HEK293 (cell line): ENCODE data around the gene SLC12A1.

Experiments used
- CTCF ChIA-PET: fragments of 350-600 bp; formaldehyde crosslinking; extraction: SDS; loops from one replicate; lab custom pipeline; 2021; ENCODE audit warnings: antibody characterized with exemption; lab: Yijun Ruan, JAX
- POLR2A ChIA-PET: fragments of 300-600 bp; formaldehyde crosslinking; extraction: SDS; loops from one replicate; lab custom pipeline; 2020; ENCODE audit warnings: antibody characterized with exemption, inconsistent platforms; lab: Yijun Ruan, JAX
- H3K27ac ChIP-seq: fragments of 200-500 bp; sonication (Bioruptor generic); 2 replicates; pipeline ENCODE4 v1.5.1; 2014; ENCODE audit warnings: low read depth, low read length, control low read depth, inconsistent platforms; ENCODE audit errors: extremely low read depth
- H3K36me3 ChIP-seq, 2 experiments: fragments of 200-500 bp in 1 of 2; sonication (Bioruptor generic) in 1 of 2; 1 replicate in 1 of 2; 2 replicates in 1 of 2; pipeline ENCODE4 v1.5.1; 2014 to 2017; ENCODE audit warnings: inconsistent platforms in 2 of 2, low read length in 2 of 2; ENCODE audit not compliant: control insufficient read depth in 2 of 2, insufficient read depth in 1 of 2
- H3K4me1 ChIP-seq: fragments of 200-500 bp; sonication (Bioruptor generic); 2 replicates; pipeline ENCODE4 v1.5.1; 2014; ENCODE audit warnings: mild to moderate bottlenecking, low read length, inconsistent platforms; ENCODE audit not compliant: control insufficient read depth, insufficient read depth
- H3K4me3 ChIP-seq: 2 replicates; pipeline ENCODE4 v1.5.1; 2011; ENCODE audit warnings: low read depth, mild to moderate bottlenecking, control low read depth, low read length, moderate library complexity
- H3K9me3 ChIP-seq: fragments of 200-500 bp; sonication (Bioruptor generic); 2 replicates; pipeline ENCODE4 v1.5.1; 2014; ENCODE audit warnings: low read depth, low read length, inconsistent platforms; ENCODE audit not compliant: control insufficient read depth, insufficient read depth
- AEBP2 ChIP-seq: fragments of 450-650 bp; formaldehyde crosslinking; IDR thresholded peaks from 2 replicates; pipeline ENCODE4 v1.5.1; 2016; ENCODE audit warnings: missing biosample characterization, missing genetic modification characterization, borderline replicate concordance
- CTCF ChIP-seq: fragments of 450-650 bp; formaldehyde crosslinking; IDR thresholded peaks from 2 replicates; pipeline ENCODE4 v1.5.1; 2016; ENCODE audit warnings: missing biosample characterization, missing genetic modification characterization
- GLIS1 ChIP-seq: fragments of 450-650 bp; formaldehyde crosslinking; IDR thresholded peaks from 2 replicates; pipeline ENCODE4 v1.5.1; 2016; ENCODE audit warnings: missing biosample characterization, missing genetic modification characterization
- KLF9 ChIP-seq: fragments of 450-650 bp; formaldehyde crosslinking; IDR thresholded peaks from 2 replicates; pipeline ENCODE4 v1.5.1; 2016; ENCODE audit warnings: missing biosample characterization, missing genetic modification characterization, low read depth
- MZF1 ChIP-seq: fragments of 450-650 bp; formaldehyde crosslinking; IDR thresholded peaks from 2 replicates; pipeline ENCODE4 v1.5.1; 2017; ENCODE audit warnings: missing biosample characterization, missing genetic modification characterization, borderline replicate concordance
- PBX3 ChIP-seq: sonication (generic); formaldehyde crosslinking; IDR thresholded peaks from 2 replicates; pipeline ENCODE4 v1.8.1; 2022; ENCODE audit warnings: mild to moderate bottlenecking, moderate library complexity, missing genetic modification reagents
- PRDM4 ChIP-seq: fragments of 450-650 bp; formaldehyde crosslinking; IDR thresholded peaks from 2 replicates; pipeline ENCODE4 v1.5.1; 2017; ENCODE audit warnings: missing biosample characterization, missing genetic modification characterization
- SALL2 ChIP-seq: fragments of 450-650 bp; formaldehyde crosslinking; IDR thresholded peaks from 2 replicates; pipeline ENCODE4 v1.5.0; 2017; ENCODE audit warnings: missing biosample characterization, mild to moderate bottlenecking, missing genetic modification characterization, borderline replicate concordance
- YY1 ChIP-seq: fragments of 450-650 bp; formaldehyde crosslinking; IDR thresholded peaks from 2 replicates; pipeline ENCODE4 v1.5.1; 2018; ENCODE audit warnings: missing biosample characterization, missing genetic modification characterization
- ZBTB10 ChIP-seq: fragments of 450-650 bp; formaldehyde crosslinking; IDR thresholded peaks from 2 replicates; pipeline ENCODE4 v1.5.1; 2016; ENCODE audit warnings: missing biosample characterization, missing genetic modification characterization
- ZBTB20 ChIP-seq: fragments of 450-650 bp; formaldehyde crosslinking; IDR thresholded peaks from 2 replicates; pipeline ENCODE4 v1.5.1; 2016; ENCODE audit warnings: missing biosample characterization, missing genetic modification characterization
- ZBTB8A ChIP-seq: fragments of 450-650 bp; formaldehyde crosslinking; IDR thresholded peaks from 2 replicates; pipeline ENCODE4 v1.5.1; 2016; ENCODE audit warnings: missing biosample characterization, missing genetic modification characterization
- ZNF121 ChIP-seq: fragments of 450-650 bp; formaldehyde crosslinking; IDR thresholded peaks from 2 replicates; pipeline ENCODE4 v1.5.1; 2016; ENCODE audit warnings: missing biosample characterization, missing genetic modification characterization
- ZNF132 ChIP-seq: fragments of 450-650 bp; formaldehyde crosslinking; IDR thresholded peaks from 2 replicates; pipeline ENCODE4 v1.5.1; 2017; ENCODE audit warnings: missing biosample characterization, missing genetic modification characterization, borderline replicate concordance
- ZNF175 ChIP-seq: fragments of 450-650 bp; formaldehyde crosslinking; IDR thresholded peaks from 2 replicates; pipeline ENCODE4 v1.5.1; 2016; ENCODE audit warnings: missing biosample characterization, missing genetic modification characterization
- ZNF239 ChIP-seq: fragments of 450-650 bp; formaldehyde crosslinking; IDR thresholded peaks from 2 replicates; pipeline ENCODE4 v1.5.1; 2016; ENCODE audit warnings: missing biosample characterization, missing genetic modification characterization
- ZNF26 ChIP-seq: fragments of 450-650 bp; formaldehyde crosslinking; IDR thresholded peaks from 2 replicates; pipeline ENCODE4 v1.5.1; 2016; ENCODE audit warnings: missing biosample characterization, missing genetic modification characterization
- ZNF366 ChIP-seq: fragments of 450-650 bp; formaldehyde crosslinking; conservative IDR thresholded peaks from 2 replicates; pipeline ENCODE4 v1.5.1; 2016; ENCODE audit warnings: missing biosample characterization, missing genetic modification characterization
- ZNF548 ChIP-seq: fragments of 450-650 bp; formaldehyde crosslinking; IDR thresholded peaks from 2 replicates; pipeline ENCODE4 v1.5.1; 2016; ENCODE audit warnings: missing biosample characterization, missing genetic modification characterization
- ZNF596 ChIP-seq: fragments of 450-650 bp; IDR thresholded peaks from 2 replicates; pipeline ENCODE4 v1.5.0; 2018; ENCODE audit warnings: missing biosample characterization, mild to moderate bottlenecking, missing genetic modification characterization, moderate library complexity
- ZNF645 ChIP-seq: fragments of 450-650 bp; formaldehyde crosslinking; IDR thresholded peaks from 2 replicates; pipeline ENCODE4; 2016; ENCODE audit warnings: missing biosample characterization, missing genetic modification characterization
- ZNF76 ChIP-seq: fragments of 450-650 bp; formaldehyde crosslinking; IDR thresholded peaks from 2 replicates; pipeline ENCODE4; 2016; ENCODE audit warnings: low read depth, missing biosample characterization, missing genetic modification characterization, borderline replicate concordance
- ZNF776 ChIP-seq: fragments of 450-650 bp; formaldehyde crosslinking; IDR thresholded peaks from 2 replicates; pipeline ENCODE4 v1.5.0; 2017; ENCODE audit warnings: missing biosample characterization, missing genetic modification characterization, borderline replicate concordance
- ZXDB ChIP-seq: fragments of 450-650 bp; formaldehyde crosslinking; IDR thresholded peaks from 2 replicates; pipeline ENCODE4 v1.5.1; 2016; ENCODE audit warnings: missing biosample characterization, missing genetic modification characterization

Gene SLC12A1

GRCh38 chr15:48330855-48331795 lies 125.0 kb downstream of the SLC12A1 start, which contains the start of gene DUT:
Gene DUT (plus strand): TSS chr15:48331429. CDS start chr15:48331516, 87 bp downstream.
- ChIA-PET CTCF (no interaction called here), POLR2A (interaction anchor here (0.6 to 0.7 kb wide), 5 partner anchors 211 to 1814 kb away, joined by 3 to 10 read pairs (median 4); no protein-coding TSS in a partner anchor)
- H3K4me3 ChIP-seq: peak within 1 kb of the TSS; percentile 90
- H3K9me3 ChIP-seq: no peaks in the 10 kb centered on the region
- H3K27ac ChIP-seq: peak within 1 kb of the TSS; percentile 98
- peaks cover 3% of the 10 kb centered on the region for H3K4me1 ChIP-seq
- H3K36me3 ChIP-seq: peaks cover 8 to 16% of the 10 kb centered on the region in 2 experiments; a peak in 2 of 3 replicates
- TF ChIP-seq ZNF239: no peak
- peak; percentile 27; the same call in 1 of the 2 replicates for TF ChIP-seq PBX3
- TF ChIP-seq ZNF76 (tag by site-specific recombination): peak; percentile 46; the same call in 1 of the 2 replicates
- no peak for TF ChIP-seq ZNF26 (tag by site-specific recombination)
- no peak for TF ChIP-seq ZNF596
- peak; percentile 98 for TF ChIP-seq ZBTB20 (tag by site-specific recombination)
- TF ChIP-seq YY1 (tag by site-specific recombination): peak; percentile 74
- TF ChIP-seq ZNF121 (tag by site-specific recombination): no peak
- no peak for TF ChIP-seq AEBP2 (tag by site-specific recombination)
- TF ChIP-seq ZBTB10 (tag by site-specific recombination): peak; percentile 31
- no peak for TF ChIP-seq ZNF645 (tag by site-specific recombination)
- TF ChIP-seq SALL2 (tag by site-specific recombination): no peak
- peak; percentile 24 for TF ChIP-seq CTCF
- TF ChIP-seq KLF9 (tag by site-specific recombination): peak; percentile 82
- TF ChIP-seq ZNF776: no peak
- TF ChIP-seq PRDM4: no peak
- no peak for TF ChIP-seq GLIS1 (tag by site-specific recombination)
- TF ChIP-seq ZNF132 (tag by site-specific recombination): no peak
- TF ChIP-seq ZBTB8A (tag by site-specific recombination): peak; percentile 84
- no peak for TF ChIP-seq ZNF175 (tag by site-specific recombination)
- no peak for TF ChIP-seq MZF1
- no peak for TF ChIP-seq ZNF366 (tag by site-specific recombination)
- no peak for TF ChIP-seq ZNF548 (tag by site-specific recombination)
- TF ChIP-seq ZXDB (tag by site-specific recombination): peak; percentile 48; the same call in 1 of the 2 replicates
